ENCODE measurements around the gene CEP57L1. TPM values are rescaled to one million over a fixed set of nuclear protein-coding genes. Genes with fewer than 3 reads are reported as not detected.
A peak's percentile ranks its signal among the peaks of the same experiment; 100 is the strongest.
"Not testable (repeated sequence)": the region's sequence is repeated elsewhere in the genome, so short reads cannot be mapped to it uniquely, and the experiment has no call there.

Gene CEP57L1
- total and polyA plus RNA-seq, 2 experiments from 2014 or later = 17.1 to 20.2 TPM

- Histone ChIP-seq H3K4me1 (ENCODE audit: insufficient read depth) (no peaks in the 10 kb centered on the region), H3K27me3 (ENCODE audit: insufficient read depth) (no peaks in the 10 kb centered on the region), H3K9me2 (ENCODE audit: insufficient read depth) (no peaks in the 10 kb centered on the region), H2AFZ (no peak overlapping the region), H3K36me3 (ENCODE audit: insufficient read depth) (0 out of 2 replicates have a peak, but pooled peaks cover 3% of the 10 kb centered on the region), H3K4me2 (no peak overlapping the region), H3K79me2 (replicated peaks; ENCODE audit: insufficient read depth) (no peaks in the 10 kb centered on the region), H3K27ac (ENCODE audit: low read depth) (no peak overlapping the region), H4K20me1 (replicated peaks; ENCODE audit: insufficient read depth) (no peaks in the 10 kb centered on the region), H3K4me3 (no peak overlapping the region), H3F3A (replicated peaks; ENCODE audit: low read depth) (no peaks in the 10 kb centered on the region)
- Mint-ChIP-seq H3K27ac (peak overlapping the region; percentile 35; the same call in 1 of the 2 replicates), H3K4me1 (peaks cover 18% of the 10 kb centered on the region), H3K36me3 (ENCODE audit: low read depth) (peaks cover 15% of the 10 kb centered on the region), H3K9me3 (peaks cover 26% of the 10 kb centered on the region), H3K27me3 (ENCODE audit: insufficient read depth, low read depth, poor library complexity) (peaks cover 2% of the 10 kb centered on the region), H3K4me3 (no peak overlapping the region)
- ATAC-seq = no peak
- no peak for TF ChIP-seq EZH2phosphoT487 (IDR thresholded peaks at IDR 0.05; ENCODE audit: unreplicated experiment)
- TF ChIP-seq CREB1 (CRISPR knock-in tag; IDR thresholded peaks at IDR 0.05; ENCODE audit: low read depth) = no peak
- TF ChIP-seq, protein P1, sequence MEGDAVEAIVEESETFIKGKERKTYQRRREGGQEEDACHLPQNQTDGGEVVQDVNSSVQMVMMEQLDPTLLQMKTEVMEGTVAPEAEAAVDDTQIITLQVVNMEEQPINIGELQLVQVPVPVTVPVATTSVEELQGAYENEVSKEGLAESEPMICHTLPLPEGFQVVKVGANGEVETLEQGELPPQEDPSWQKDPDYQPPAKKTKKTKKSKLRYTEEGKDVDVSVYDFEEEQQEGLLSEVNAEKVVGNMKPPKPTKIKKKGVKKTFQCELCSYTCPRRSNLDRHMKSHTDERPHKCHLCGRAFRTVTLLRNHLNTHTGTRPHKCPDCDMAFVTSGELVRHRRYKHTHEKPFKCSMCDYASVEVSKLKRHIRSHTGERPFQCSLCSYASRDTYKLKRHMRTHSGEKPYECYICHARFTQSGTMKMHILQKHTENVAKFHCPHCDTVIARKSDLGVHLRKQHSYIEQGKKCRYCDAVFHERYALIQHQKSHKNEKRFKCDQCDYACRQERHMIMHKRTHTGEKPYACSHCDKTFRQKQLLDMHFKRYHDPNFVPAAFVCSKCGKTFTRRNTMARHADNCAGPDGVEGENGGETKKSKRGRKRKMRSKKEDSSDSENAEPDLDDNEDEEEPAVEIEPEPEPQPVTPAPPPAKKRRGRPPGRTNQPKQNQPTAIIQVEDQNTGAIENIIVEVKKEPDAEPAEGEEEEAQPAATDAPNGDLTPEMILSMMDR (conservative IDR thresholded peaks at IDR 0.05; ENCODE audit: low read depth in 2 of 2) = no peak
- TF ChIP-seq STAT1 (IDR thresholded peaks at IDR 0.05; ENCODE audit: unreplicated experiment) = no peak
- no peak for TF ChIP-seq NANOG (IDR thresholded peaks at IDR 0.05; ENCODE audit: borderline replicate concordance)
- TF ChIP-seq, protein P2, sequence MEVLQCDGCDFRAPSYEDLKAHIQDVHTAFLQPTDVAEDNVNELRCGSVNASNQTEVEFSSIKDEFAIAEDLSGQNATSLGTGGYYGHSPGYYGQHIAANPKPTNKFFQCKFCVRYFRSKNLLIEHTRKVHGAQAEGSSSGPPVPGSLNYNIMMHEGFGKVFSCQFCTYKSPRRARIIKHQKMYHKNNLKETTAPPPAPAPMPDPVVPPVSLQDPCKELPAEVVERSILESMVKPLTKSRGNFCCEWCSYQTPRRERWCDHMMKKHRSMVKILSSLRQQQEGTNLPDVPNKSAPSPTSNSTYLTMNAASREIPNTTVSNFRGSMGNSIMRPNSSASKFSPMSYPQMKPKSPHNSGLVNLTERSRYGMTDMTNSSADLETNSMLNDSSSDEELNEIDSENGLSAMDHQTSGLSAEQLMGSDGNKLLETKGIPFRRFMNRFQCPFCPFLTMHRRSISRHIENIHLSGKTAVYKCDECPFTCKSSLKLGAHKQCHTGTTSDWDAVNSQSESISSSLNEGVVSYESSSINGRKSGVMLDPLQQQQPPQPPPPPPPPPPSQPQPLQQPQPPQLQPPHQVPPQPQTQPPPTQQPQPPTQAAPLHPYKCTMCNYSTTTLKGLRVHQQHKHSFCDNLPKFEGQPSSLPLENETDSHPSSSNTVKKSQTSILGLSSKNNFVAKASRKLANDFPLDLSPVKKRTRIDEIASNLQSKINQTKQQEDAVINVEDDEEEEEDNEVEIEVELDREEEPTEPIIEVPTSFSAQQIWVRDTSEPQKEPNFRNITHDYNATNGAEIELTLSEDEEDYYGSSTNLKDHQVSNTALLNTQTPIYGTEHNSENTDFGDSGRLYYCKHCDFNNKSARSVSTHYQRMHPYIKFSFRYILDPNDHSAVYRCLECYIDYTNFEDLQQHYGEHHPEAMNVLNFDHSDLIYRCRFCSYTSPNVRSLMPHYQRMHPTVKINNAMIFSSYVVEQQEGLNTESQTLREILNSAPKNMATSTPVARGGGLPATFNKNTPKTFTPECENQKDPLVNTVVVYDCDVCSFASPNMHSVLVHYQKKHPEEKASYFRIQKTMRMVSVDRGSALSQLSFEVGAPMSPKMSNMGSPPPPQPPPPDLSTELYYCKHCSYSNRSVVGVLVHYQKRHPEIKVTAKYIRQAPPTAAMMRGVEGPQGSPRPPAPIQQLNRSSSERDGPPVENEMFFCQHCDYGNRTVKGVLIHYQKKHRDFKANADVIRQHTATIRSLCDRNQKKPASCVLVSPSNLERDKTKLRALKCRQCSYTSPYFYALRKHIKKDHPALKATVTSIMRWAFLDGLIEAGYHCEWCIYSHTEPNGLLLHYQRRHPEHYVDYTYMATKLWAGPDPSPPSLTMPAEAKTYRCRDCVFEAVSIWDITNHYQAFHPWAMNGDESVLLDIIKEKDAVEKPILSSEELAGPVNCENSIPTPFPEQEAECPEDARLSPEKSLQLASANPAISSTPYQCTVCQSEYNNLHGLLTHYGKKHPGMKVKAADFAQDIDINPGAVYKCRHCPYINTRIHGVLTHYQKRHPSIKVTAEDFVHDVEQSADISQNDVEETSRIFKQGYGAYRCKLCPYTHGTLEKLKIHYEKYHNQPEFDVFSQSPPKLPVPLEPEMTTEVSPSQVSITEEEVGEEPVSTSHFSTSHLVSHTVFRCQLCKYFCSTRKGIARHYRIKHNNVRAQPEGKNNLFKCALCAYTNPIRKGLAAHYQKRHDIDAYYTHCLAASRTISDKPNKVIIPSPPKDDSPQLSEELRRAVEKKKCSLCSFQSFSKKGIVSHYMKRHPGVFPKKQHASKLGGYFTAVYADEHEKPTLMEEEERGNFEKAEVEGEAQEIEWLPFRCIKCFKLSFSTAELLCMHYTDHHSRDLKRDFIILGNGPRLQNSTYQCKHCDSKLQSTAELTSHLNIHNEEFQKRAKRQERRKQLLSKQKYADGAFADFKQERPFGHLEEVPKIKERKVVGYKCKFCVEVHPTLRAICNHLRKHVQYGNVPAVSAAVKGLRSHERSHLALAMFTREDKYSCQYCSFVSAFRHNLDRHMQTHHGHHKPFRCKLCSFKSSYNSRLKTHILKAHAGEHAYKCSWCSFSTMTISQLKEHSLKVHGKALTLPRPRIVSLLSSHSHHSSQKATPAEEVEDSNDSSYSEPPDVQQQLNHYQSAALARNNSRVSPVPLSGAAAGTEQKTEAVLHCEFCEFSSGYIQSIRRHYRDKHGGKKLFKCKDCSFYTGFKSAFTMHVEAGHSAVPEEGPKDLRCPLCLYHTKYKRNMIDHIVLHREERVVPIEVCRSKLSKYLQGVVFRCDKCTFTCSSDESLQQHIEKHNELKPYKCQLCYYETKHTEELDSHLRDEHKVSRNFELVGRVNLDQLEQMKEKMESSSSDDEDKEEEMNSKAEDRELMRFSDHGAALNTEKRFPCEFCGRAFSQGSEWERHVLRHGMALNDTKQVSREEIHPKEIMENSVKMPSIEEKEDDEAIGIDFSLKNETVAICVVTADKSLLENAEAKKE (CRISPR knock-in tag; IDR thresholded peaks at IDR 0.05) = no peak
- TF ChIP-seq, protein P3, sequence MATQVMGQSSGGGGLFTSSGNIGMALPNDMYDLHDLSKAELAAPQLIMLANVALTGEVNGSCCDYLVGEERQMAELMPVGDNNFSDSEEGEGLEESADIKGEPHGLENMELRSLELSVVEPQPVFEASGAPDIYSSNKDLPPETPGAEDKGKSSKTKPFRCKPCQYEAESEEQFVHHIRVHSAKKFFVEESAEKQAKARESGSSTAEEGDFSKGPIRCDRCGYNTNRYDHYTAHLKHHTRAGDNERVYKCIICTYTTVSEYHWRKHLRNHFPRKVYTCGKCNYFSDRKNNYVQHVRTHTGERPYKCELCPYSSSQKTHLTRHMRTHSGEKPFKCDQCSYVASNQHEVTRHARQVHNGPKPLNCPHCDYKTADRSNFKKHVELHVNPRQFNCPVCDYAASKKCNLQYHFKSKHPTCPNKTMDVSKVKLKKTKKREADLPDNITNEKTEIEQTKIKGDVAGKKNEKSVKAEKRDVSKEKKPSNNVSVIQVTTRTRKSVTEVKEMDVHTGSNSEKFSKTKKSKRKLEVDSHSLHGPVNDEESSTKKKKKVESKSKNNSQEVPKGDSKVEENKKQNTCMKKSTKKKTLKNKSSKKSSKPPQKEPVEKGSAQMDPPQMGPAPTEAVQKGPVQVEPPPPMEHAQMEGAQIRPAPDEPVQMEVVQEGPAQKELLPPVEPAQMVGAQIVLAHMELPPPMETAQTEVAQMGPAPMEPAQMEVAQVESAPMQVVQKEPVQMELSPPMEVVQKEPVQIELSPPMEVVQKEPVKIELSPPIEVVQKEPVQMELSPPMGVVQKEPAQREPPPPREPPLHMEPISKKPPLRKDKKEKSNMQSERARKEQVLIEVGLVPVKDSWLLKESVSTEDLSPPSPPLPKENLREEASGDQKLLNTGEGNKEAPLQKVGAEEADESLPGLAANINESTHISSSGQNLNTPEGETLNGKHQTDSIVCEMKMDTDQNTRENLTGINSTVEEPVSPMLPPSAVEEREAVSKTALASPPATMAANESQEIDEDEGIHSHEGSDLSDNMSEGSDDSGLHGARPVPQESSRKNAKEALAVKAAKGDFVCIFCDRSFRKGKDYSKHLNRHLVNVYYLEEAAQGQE (IDR thresholded peaks at IDR 0.05; ENCODE audit: unreplicated experiment) = no peak
- TF ChIP-seq POLR2AphosphoS5 (IDR thresholded peaks at IDR 0.05; ENCODE audit: low read depth) = no peak
- TF ChIP-seq, protein P4, sequence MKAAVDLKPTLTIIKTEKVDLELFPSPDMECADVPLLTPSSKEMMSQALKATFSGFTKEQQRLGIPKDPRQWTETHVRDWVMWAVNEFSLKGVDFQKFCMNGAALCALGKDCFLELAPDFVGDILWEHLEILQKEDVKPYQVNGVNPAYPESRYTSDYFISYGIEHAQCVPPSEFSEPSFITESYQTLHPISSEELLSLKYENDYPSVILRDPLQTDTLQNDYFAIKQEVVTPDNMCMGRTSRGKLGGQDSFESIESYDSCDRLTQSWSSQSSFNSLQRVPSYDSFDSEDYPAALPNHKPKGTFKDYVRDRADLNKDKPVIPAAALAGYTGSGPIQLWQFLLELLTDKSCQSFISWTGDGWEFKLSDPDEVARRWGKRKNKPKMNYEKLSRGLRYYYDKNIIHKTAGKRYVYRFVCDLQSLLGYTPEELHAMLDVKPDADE (IDR thresholded peaks at IDR 0.05) = no peak
- no peak for TF ChIP-seq EZH2 (IDR thresholded peaks at IDR 0.05; ENCODE audit: low read depth, unreplicated experiment)
- no peak for TF ChIP-seq JUNB (IDR thresholded peaks at IDR 0.05; ENCODE audit: unreplicated experiment)
- DNase-seq (ENCODE audit: low spot score) = no peak
These were observed 92.8 kb downstream of the CEP57L1 start for GRCh38 chr6:109188115-109188411.

DNA sequence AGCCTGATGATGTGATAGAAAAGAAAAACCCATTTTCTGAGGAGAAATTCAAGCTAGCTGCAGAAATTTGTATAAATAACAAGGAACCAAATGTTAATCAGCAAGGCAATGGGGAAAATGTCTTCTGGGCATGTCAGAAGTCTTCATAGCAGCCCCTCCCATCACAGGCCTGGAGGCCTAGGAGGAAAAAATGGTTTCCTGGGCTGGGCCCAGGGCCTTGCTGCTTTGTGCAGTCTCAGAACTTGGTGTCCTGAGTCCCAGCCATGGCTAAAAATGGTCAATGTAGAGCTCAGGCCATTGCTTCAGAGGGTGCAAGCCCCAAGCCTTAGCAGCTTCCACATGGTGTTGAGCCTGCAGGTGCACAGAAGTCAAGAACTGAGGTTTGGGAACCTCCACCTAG, 96.1 kb downstream of the CEP57L1 start:
- not testable (repeated sequence) for H3K27ac ChIP-seq (ENCODE audit: low read depth); H3K9me2 ChIP-seq (ENCODE audit: insufficient read depth); H3K27me3 ChIP-seq (ENCODE audit: insufficient read depth); H3K27ac Mint-ChIP-seq; H3K4me2 ChIP-seq; H3K4me3 Mint-ChIP-seq; H4K20me1 ChIP-seq (replicated peaks; ENCODE audit: insufficient read depth); H3K27me3 Mint-ChIP-seq (ENCODE audit: insufficient read depth, low read depth, poor library complexity); H2AFZ ChIP-seq; H3K4me3 ChIP-seq; DNase-seq (ENCODE audit: low spot score); H3K4me1 Mint-ChIP-seq; H3K36me3 ChIP-seq (ENCODE audit: insufficient read depth); H3K79me2 ChIP-seq (replicated peaks; ENCODE audit: insufficient read depth); H3K4me1 ChIP-seq (ENCODE audit: insufficient read depth); H3F3A ChIP-seq (replicated peaks; ENCODE audit: low read depth); ATAC-seq
- H3K9me3 Mint-ChIP-seq = peaks cover 35% of the 10 kb centered on the region
- H3K36me3 Mint-ChIP-seq (ENCODE audit: low read depth) = peaks cover 20% of the 10 kb centered on the region

Data from GM23338 (cell line).